GM21515 (cell line): Measurements from ENCODE around the gene C16orf86.

ENCODE experiments used
- ATAC-seq: cut with Tn5 transposase; IDR thresholded peaks from one replicate; pipeline ENCODE4 v1.9.1; 2021; ENCODE audit not compliant: unreplicated experiment

C16orf86 gene, protein sequence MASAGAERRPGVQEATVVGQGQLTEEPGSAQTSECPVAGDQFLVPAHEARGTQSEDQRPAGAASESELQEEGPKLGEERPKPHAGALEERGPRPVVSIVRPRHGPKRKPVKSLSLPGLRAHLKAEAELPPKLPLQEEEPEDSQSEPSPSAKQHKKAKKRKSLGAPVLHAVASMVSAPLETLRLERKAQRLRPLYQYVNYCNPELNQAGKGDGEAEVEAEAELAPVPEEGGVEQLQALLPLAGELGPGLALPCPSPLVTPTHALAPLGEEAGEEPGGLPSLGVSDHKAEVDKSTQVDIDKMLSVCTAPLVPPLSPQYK

DNA sequence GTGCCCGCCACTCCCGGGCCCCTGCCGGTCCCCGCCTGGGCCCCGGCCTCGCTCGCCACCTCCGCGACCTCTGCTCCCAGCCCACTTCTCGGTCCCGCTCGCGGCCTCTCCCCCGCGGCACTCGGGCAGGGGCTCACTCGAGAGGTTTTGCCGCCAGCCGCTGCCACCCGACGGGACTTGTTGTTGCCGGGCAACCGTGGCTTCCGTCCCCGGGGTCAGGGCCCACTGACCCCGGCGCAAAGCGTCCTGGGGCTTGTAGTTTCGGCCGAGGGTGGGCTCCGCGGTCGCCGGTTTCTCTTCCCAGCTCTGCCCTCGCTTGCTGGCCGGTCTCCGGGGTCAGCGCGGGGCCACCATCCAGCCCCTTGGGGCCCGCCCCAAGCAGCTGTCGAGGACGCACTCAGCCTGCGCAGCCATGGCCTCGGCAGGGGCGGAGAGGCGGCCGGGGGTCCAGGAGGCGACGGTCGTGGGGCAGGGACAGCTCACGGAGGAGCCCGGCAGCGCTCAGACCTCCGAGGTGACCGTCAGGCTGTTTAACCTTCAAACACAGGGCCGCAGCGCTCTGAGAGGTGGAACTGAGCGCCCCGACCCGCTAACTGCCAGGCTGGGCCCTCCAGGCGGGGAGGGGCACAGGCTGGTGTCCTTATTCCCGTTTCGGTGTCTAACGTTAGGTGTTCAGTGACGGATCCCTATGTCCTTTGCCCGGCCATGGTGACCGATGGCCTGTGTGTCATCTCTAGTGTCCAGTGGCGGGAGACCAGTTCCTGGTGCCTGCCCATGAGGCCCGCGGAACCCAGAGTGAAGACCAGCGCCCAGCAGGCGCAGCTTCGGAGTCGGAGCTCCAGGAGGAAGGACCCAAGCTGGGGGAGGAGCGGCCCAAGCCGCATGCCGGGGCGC is at the start of gene C16orf86, which contains the start of gene ENKD1:
Gene C16orf86, plus strand, starts transcription at position 256 of the 894 bp plus-strand sequence. Its CDS starts 157 bp downstream, at position 413.
Gene ENKD1, minus strand, starts transcription at position 192 of the 894 bp plus-strand sequence. CDS start 308 bp downstream, outside the sequence.
- peak; percentile 64 for ATAC-seq

DNA sequence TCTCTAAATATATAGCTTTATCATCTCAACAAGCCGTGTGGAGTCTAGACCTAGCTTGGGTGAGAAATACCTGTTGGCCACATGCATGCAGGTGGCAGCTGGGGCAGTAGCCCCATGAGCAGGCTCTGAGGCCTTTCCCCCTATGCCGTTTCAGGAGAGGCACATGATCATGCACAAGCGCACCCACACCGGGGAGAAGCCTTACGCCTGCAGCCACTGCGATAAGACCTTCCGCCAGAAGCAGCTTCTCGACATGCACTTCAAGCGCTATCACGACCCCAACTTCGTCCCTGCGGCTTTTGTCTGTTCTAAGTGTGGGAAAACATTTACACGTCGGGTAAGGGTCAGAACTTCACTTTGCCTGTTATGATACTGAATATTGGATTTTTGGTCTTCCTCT is 38.4 kb upstream of the C16orf86 start:
- no peak for ATAC-seq

DNA sequence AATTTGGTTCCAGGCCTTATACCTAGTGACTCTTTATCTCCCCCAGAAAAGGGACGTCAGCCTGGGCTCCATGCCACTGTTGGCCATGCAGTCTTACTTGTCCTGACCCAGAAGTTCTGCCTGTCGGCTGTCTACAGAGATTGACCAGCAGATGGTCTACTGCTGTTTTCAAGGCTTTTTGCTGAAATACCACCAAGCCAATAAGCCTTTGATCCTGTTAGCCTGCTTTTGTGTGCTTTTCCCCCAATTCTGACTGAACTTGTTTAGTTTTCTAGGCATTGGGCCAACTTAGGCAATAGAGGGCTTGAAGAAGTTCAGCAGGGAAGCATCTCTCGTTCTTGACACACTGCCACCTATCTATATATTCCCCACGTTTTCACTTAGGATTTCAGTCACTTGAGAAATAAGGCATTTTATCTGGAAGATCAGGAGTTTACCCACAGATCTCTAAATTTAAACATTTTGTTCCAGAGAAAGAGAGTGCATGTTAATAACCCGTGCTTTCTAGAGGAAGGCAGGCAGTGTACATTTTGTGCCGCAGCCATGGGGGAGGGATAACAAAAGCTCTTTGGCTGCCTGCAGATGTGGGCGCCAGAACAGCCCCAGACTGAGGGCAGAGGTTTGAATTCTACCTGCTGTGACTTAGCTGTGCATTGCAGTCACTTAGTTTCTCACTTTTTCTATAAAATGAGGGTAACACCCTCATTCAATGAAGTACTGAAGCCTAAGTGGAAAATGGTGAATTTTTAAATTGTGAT is 34.0 kb upstream of the C16orf86 start:
- ATAC-seq: no peak

DNA sequence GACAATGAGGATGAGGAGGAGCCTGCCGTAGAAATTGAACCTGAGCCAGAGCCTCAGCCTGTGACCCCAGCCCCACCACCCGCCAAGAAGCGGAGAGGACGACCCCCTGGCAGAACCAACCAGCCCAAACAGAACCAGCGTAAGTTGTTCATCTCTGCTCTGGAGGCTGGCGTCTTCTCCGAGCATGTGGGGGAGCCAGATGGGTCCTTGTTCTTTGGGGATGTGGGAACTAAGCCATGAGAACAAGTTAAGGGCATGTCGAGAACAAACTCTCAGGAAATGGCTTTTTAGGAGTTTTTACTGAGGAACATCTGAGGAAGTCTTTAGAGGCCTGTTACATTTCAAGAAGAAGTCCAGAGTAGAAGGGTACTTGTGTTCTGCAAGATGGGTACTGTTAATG is 29.9 kb upstream of the C16orf86 start:
- ATAC-seq: no peak

DNA sequence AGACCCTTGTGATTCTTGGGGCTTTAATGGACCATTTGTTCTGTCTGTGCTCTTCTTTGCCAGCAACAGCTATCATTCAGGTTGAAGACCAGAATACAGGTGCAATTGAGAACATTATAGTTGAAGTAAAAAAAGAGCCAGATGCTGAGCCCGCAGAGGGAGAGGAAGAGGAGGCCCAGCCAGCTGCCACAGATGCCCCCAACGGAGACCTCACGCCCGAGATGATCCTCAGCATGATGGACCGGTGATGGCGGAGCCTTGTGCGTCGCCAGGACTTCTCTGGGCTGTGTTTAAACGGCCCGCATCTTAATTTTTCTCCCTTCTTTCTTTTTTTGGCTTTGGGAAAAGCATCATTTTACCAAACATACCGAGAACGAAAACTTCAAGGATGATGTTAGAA is 29.0 kb upstream of the C16orf86 start:
- ATAC-seq: no peak

DNA sequence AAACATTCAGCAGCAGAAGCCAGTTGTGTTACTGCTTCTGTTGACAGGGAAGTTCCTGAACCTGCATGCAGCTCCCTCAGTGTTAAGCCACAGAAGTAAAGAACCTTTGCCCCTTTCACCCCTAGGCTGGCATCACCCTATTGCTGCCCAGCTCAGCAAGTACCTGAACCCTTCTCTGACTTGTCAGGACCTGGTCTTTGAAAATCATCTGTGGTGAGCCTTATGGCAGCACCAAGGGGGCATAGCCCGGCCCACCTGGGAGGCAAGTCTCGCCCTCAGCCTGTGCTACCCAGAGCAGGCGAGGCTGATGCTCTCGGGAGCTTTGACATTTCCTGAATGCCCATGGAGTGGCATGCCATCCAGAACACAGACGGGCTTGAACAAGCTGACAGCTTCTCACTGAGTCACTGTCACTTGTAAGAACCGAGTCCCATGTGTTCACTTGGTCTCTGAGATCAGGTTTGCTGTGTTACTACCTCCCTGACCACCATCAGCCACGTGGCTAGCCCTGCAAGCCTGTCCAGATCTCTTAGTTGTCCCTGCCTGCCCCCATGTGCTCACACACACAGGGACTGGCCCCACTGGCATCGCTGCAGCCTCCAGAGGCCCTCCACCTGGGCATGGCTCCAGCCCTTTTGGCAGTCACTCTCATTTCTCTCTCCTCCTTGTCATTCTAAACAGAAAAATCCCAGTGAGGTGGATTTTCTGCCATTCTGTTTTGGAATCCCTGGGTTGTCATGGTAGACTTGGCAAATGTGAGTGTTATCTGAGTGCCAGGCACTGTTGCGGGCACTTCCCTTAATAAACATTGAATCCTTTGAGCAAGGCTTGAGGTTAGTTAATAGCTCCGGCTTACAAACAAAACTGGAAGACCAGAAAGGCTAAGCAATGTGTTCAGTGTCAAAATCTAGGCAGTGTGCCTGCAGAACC is 24.6 kb upstream of the C16orf86 start:
- ATAC-seq: no peak

DNA sequence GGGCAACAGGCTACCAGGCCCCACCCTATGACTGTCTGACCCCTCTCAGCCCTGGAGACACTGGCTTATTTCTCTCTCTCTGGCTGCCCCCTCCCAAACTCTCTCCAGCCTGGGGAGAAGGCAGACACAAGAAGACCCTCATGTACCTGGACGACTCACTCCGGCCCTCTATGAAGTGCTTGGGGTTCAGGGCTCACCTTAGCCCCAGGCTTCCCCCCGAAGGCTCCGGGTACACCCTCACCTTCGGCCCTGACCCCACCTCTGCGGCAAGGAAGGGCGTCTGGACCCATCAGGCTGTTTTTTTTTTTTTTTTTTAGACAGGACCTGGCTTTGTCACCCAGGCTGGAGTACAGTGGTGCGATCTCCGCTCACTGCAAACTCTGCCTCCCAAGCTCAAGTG is 22.6 kb upstream of the C16orf86 start:
- ATAC-seq: no peak

DNA sequence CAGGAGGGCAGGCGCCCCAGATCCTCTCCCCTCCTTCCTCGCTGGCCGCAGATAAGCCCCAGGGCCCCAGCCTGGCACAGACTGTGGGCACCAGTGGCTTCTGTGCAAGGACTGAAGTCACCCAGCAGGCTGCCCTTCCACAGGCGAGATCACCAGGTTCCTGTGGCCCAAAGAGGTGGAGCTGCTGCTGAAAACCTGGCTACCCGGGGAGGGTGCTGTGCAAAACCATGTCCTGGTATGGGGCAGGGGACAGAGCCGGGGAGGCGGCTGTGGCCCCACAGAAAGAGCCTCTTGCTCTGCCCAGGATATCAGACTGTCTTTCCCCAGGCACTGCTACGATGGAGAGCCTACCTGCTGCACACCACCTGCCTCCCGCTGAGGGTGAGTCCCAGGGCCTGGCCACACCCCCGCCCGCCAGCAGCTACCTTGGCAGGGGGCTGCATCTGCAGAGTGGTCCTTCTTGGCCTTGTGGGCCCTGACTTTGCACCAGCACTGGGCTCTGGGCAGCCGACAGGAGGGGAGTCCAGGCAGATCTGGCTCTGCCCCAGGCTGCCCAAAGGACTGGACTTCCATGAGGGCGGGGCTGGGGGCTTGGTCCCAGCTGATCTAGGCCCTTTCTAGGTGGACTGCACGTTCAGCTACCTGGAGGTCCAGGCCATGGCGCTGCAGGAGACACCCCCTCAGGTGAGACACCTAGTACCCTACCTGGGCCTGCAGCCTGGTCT is 21.1 kb upstream of the C16orf86 start:
- no peak for ATAC-seq

DNA sequence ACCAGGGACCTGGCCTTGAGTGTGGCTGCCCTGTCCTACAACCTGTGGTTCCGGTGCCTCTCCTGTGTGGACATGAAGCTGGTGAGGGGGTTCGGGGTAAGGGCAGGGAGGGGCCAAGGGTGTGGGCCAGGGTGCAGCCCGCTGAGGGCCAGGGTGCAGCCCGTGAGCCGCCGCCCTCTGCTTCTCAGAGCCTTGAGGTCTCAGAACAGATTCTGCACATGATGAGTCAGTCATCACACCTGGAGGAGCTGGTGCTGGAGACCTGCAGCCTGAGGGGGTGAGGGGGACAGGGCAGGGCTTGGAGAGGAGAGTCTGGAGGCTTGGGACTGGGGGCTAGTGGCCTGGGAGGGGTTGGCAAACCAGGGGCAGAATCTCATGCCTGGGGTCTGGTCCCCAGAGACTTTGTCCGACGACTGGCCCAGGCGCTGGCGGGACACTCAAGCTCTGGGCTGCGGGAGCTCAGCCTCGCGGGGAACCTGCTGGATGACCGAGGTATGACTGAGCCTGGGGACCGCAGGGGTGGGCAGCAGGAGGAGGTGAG is 19.4 kb upstream of the C16orf86 start:
- ATAC-seq: no peak

DNA sequence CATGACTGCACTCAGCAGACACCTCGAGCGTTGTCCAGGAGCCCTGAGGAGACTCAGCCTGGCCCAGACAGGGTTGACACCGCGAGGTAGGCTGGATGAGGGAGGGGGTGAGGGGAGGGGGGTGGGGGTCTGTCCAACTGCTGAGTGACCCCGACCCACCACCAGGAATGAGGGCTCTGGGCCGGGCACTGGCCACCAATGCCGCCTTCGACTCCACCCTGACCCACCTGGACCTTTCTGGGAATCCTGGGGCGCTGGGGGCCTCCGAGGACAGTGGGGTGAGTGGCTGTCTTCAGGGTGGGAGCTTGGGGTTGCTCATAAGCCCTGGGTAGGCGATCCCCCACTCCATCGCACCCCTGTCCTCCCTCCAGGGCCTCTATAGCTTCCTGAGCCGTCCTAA is 18.9 kb upstream of the C16orf86 start:
- no peak for ATAC-seq

DNA sequence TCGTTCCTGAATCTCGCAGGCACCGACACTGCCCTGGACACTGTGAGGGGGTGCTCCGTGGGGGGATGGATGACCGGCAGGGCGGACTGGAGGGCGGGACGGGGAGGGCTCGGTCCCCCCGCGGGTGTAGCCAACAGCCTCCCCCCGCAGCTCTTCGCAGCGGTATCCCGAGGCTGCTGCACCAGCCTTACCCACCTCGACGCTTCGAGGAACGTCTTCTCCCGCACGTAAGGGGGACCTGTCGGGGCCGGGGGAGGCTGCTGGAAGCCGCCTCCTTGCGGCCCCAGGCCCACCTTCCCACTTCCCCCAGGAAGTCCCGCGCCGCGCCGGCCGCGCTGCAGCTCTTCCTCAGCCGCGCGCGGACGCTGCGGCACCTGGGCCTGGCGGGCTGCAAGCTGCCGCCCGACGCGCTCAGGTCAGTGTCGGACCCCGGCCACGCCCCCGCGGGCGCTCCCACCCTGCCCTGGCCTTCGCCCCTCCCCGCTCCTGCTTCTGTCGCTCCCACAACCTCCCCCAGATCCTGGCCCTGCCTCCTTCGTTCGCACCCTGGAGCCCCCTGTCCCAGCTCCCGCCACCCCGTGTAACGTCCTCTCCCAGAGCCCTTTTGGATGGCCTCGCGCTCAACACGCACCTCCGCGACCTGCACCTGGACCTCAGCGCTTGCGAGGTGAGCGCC is 18.4 kb upstream of the C16orf86 start:
- no peak for ATAC-seq

DNA sequence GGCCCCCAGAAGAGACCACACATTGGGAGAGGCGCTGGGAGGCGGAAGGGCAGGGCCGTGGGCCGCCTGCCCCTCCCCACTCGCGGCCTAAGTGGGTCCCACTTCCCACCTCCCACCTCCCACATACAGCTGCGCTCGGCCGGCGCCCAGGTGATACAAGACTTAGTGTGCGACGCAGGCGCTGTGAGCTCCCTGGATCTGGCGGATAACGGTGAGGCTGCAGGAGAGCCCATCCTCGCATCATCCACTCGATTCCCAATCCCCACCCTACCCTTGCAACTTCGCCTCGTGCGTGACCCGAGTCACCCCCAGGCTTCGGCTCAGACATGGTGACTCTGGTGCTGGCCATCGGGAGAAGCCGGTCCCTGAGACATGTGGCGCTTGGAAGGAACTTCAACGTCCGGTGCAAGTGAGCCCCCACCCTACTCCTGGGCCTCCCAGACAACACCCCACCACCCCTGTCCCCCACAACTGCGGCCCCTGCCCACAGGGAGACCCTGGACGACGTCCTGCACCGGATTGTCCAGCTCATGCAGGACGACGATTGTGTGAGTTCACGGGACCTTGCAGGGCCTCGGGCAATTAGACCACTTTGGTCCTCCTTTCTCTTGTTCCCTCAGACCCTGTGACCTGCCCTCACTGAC is 17.7 kb upstream of the C16orf86 start:
- no peak for ATAC-seq

DNA sequence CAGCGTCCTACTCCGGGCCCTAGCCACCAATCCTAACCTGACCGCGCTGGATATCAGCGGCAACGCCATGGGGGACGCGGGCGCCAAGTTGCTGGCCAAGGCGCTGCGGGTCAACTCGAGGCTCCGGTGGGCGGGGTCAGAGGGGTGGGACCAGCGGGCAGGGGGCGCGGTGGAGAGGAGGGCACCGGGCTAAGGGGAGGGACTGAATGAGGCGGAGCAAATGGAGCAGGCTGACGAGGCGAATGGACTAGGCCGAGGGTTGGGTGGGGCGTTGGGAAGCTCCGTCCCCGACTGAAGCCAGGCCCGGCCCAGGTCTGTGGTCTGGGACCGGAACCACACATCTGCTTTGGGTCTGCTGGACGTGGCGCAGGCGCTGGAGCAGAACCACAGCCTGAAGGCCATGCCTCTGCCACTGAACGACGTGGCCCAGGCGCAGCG is 17.1 kb upstream of the C16orf86 start:
- ATAC-seq: no peak

DNA sequence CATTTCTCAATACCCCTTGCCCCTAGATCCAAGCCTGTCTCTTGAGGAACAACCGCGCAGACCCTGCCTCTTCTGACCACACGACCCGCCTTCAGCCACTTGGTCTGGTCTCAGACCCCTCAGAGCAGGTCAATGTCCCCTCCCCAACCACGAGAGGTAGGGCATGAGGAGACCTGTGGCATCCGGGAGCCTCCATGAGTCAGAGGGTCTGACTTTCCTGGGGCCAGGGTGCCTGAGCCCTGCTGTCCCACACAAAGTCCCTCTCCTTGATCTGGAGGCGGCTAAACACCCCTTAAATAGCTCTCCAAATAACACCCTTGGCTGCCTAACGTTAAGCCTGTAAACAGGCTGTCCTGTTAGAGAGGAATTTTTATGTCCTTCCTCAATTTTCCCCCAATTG is 16.6 kb upstream of the C16orf86 start:
- no peak for ATAC-seq

DNA sequence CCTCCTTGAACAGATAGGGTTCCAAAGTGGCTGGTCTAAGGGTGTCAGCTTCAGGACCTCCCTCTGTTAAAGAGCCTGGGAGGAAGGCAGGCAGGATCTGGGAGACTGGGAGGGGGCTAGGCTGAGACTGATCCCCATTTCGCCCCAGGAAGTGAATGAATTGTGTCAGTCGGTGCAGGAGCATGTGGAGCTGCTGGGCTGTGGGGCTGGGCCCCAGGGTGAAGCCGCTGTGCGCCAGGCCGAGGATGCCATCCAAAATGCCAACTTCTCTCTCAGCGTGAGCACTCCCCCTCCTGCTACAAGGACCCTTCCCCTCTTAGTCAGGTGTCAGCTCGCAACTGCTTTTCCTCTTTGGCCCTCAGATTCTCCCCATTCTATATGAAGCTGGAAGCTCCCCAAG is 15.6 kb upstream of the C16orf86 start:
- ATAC-seq: no peak

DNA sequence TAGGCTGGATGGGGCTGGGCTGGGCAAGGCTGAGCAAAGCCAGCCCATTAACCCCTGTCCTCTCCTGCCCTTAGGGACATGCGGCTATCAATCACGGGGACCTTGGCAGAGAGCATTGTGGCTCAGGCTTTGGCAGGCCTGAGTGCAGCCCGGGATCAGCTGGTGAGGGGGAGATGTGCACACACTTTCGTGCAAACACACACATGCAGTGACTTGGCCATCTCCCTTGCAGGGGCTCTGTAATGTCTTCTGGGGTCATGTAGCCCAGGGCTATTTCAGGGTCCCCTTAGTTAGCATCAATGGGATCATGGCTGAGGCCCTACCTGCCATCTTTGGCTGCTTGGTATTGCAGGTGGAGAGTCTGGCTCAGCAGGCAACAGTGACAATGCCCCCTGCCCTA is 14.8 kb upstream of the C16orf86 start:
- no peak for ATAC-seq

DNA sequence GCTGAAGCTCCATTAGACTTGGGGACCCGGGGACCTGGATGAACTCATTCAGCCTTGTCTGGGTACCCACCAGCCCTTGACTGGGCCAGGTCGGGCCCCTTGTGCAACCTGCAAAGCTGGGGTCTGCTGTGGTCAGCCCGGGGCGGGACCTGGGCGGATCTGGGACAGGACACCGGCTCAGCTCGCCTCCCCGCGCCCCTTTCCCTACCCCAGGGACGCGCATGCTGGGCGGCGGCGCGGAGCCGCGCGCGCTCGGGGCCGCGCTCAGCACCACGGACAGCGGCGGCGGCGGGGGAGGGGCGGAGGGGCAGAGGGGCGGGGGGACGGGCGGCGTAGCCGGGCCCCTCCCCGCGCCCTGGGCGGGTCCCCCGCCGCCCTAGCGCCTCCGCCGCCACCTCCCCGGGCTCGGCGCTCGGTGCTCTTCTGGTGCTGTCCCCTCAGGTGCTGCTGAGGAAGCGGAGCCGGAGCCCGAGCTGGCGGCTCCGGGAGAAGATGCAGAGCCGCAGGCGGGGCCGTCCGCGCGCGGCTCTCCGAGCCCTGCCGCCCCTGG is 14.0 kb upstream of the C16orf86 start:
- ATAC-seq: no peak
